Smooth muscle cell (in vitro differentiated cells): ENCODE results near the gene ALPK1. TPM values are rescaled to one million over a fixed set of nuclear protein-coding genes. Genes with fewer than 3 reads are reported as not detected.

ENCODE experiments used
- DNase-seq: peaks from one replicate; lab custom pipeline; 2025; ENCODE audit not compliant: unreplicated experiment; lab: John Stamatoyannopoulos, UW
- H2AFZ ChIP-seq: fragments of 200-600 bp; sonication (generic); 2 replicates; pipeline ENCODE4 v1.6.0; 2016; ENCODE audit warnings: antibody characterized with exemption, low read depth, mild to moderate bottlenecking
- H3F3A ChIP-seq: fragments of 200-600 bp; sonication (generic); 2 replicates; pipeline ENCODE4 v1.6.0; 2017; ENCODE audit warnings: antibody characterized with exemption, low read depth
- H3K27ac ChIP-seq: fragments of 200-600 bp; sonication (generic); 2 replicates; pipeline ENCODE4 v1.5.1; 2016; ENCODE audit warnings: low read depth, mild to moderate bottlenecking
- H3K27me3 ChIP-seq: fragments of 200-600 bp; sonication (generic); 2 replicates; pipeline ENCODE4 v1.6.1; 2016; ENCODE audit warnings: low read depth, mild to moderate bottlenecking
- H3K36me3 ChIP-seq: fragments of 200-600 bp; sonication (generic); 2 replicates; pipeline ENCODE4 v1.5.1; 2016; ENCODE audit warnings: low read depth
- H3K4me1 ChIP-seq: fragments of 200-600 bp; sonication (generic); 2 replicates; pipeline ENCODE4 v1.5.1; 2016; ENCODE audit warnings: low read depth
- H3K4me2 ChIP-seq: fragments of 200-600 bp; sonication (generic); 2 replicates; pipeline ENCODE4 v1.6.0; 2016; ENCODE audit warnings: mild to moderate bottlenecking
- H3K4me3 ChIP-seq: fragments of 200-600 bp; sonication (generic); 2 replicates; pipeline ENCODE4 v1.5.1; 2016; ENCODE audit warnings: mild to moderate bottlenecking
- H3K79me2 ChIP-seq: fragments of 200-600 bp; sonication (generic); 2 replicates; pipeline ENCODE4 v1.6.0; 2016; ENCODE audit warnings: low read depth, mild to moderate bottlenecking
- H3K9ac ChIP-seq: fragments of 200-600 bp; sonication (generic); 2 replicates; pipeline ENCODE4 v1.6.0; 2016; ENCODE audit warnings: low read depth
- H3K9me3 ChIP-seq: fragments of 200-600 bp; sonication (generic); replicated peaks from 2 replicates; pipeline ENCODE4 v1.5.1; 2016; ENCODE audit warnings: low read depth
- H4K20me1 ChIP-seq: fragments of 200-600 bp; sonication (generic); 2 replicates; pipeline ENCODE4 v1.6.0; 2016; ENCODE audit warnings: low read depth
- WGBS: methylation state at CpG from one replicate; pipeline ENCODE4 v1.1.7; 2016; ENCODE audit warnings: low lambda C conversion rate; 5-methylcytosine and 5-hydroxymethylcytosine counted together
- polyA plus RNA-seq: library from polyadenylated mRNA; unstranded; fragments of >200 nt; fragmentation: Nextera tagmentation; extraction: Ambion mirVana; gene quantifications from 2 replicates; pipeline ENCODE4 v1.2.1, GENCODE V29; 2016
- total RNA-seq: library from RNA; depleted of rRNA; stranded (reverse); fragments of >200 nt; gene quantifications from 2 replicates; pipeline ENCODE4 v1.2.3, GENCODE V29; 2014
- TF ChIP-seq, protein P1 (sequence below): fragments of 200-600 bp; sonication (generic); IDR thresholded peaks from 2 replicates; pipeline ENCODE4 v1.5.1; 2017; ENCODE audit warnings: borderline replicate concordance, mild to moderate bottlenecking, antibody characterized with exemption; ENCODE audit not compliant: insufficient read depth, poor library complexity, severe bottlenecking

Gene ALPK1
- total and polyA plus RNA-seq, 2 experiments from 2014 or later = 3.9 to 4.4 TPM

DNA sequence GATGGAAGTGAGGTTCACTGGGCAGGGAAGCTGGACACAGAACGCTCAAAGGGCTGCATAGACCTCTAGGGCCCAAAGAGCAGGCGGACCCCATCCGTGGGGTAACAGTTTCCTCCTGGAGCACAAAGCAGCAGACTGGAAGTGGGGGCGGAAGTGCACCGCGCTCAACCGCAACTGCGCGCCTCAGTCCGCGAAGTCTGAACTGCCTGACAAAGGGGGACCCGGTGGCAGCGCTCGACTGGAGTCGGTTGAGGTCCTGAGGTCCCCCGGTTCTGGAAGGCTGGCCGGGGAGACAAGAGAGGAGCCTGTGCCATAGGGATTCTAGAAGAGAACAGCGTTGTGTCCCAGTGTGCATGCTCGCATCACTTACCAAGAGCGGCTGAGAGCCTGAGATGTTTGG is 58.5 kb downstream of the ALPK1 start:
- peaks cover 29% of the 10 kb centered on the region for H3K27me3 ChIP-seq
- no peak overlapping the region for H3K4me2 ChIP-seq
- no peaks in the 10 kb centered on the region for H3K4me1 ChIP-seq
- 97% methylated on average over 20 of the region's 20 CpGs for WGBS
- H3K9me3 ChIP-seq = no peaks in the 10 kb centered on the region
- no peak overlapping the region for H2AFZ ChIP-seq
- H3K36me3 ChIP-seq = no peaks in the 10 kb centered on the region
- TF ChIP-seq, protein P1, sequence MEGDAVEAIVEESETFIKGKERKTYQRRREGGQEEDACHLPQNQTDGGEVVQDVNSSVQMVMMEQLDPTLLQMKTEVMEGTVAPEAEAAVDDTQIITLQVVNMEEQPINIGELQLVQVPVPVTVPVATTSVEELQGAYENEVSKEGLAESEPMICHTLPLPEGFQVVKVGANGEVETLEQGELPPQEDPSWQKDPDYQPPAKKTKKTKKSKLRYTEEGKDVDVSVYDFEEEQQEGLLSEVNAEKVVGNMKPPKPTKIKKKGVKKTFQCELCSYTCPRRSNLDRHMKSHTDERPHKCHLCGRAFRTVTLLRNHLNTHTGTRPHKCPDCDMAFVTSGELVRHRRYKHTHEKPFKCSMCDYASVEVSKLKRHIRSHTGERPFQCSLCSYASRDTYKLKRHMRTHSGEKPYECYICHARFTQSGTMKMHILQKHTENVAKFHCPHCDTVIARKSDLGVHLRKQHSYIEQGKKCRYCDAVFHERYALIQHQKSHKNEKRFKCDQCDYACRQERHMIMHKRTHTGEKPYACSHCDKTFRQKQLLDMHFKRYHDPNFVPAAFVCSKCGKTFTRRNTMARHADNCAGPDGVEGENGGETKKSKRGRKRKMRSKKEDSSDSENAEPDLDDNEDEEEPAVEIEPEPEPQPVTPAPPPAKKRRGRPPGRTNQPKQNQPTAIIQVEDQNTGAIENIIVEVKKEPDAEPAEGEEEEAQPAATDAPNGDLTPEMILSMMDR = no peak
- no peak overlapping the region for H3K9ac ChIP-seq
- H3F3A ChIP-seq = no peaks in the 10 kb centered on the region
- no peak overlapping the region for H3K4me3 ChIP-seq
- H3K27ac ChIP-seq = no peak overlapping the region
- no peaks in the 10 kb centered on the region for H4K20me1 ChIP-seq
- DNase-seq = no peak
- no peaks in the 10 kb centered on the region for H3K79me2 ChIP-seq

DNA sequence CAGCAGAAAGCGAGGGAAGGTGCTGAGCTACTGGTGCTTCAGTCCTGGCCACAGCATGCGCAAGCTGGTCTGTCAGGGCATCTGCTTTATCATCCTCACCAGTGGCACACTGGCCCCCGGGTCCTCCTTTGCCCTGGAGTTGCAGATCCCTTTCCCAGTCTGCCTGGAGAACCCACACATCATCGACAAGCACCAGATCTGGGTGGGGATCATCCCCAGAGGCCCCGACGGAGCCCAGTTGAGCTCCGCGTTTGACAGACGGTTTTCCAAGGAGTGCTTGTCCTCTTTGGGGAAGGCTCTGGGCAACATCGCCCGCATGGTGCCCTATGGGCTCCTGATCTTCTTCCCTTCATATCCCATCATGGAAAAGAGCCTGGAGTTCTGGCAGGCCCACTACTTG is 60.3 kb downstream of the ALPK1 start:
- Histone ChIP-seq H3K4me3 (no peak overlapping the region), H3K9ac (no peak overlapping the region), H3K79me2 (no peaks in the 10 kb centered on the region), H4K20me1 (no peaks in the 10 kb centered on the region), H2AFZ (no peak overlapping the region), H3K27me3 (peaks cover 12% of the 10 kb centered on the region), H3K4me1 (no peaks in the 10 kb centered on the region), H3K4me2 (no peak overlapping the region), H3F3A (no peaks in the 10 kb centered on the region), H3K27ac (no peak overlapping the region), H3K36me3 (peaks cover 1% of the 10 kb centered on the region), H3K9me3 (peaks cover 2% of the 10 kb centered on the region)
- no peak for DNase-seq
- 96% methylated on average over 11 of the region's 11 CpGs for WGBS
- TF ChIP-seq, protein P1 = no peak

DNA sequence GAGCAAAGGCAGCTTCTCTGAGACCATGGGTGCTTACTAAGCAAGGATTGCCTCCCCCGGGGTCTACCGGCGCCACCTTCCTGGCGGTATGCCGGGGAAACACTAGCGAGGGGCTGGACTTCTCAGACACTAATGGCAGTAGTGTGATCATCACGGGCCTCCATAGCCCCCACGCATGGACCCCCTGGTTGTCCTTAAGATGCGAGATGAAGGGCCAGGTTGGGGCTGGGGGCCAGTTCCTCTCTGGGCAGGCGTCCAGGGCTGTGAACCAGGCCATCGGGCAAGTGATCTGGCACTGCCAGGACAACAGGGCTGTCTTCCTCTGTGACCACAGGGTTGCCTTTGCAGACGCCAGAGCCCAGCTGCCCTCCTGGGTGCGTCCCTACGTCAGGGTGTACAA is 60.7 kb downstream of the ALPK1 start:
- TF ChIP-seq, protein P1 = no peak
- H3K27ac ChIP-seq = no peak overlapping the region
- peaks cover 5% of the 10 kb centered on the region for H3K9me3 ChIP-seq
- no peaks in the 10 kb centered on the region for H4K20me1 ChIP-seq
- no peak overlapping the region for H3K4me3 ChIP-seq
- H3K4me2 ChIP-seq = no peak overlapping the region
- no peaks in the 10 kb centered on the region for H3K79me2 ChIP-seq
- H3F3A ChIP-seq = no peaks in the 10 kb centered on the region
- DNase-seq = no peak
- no peaks in the 10 kb centered on the region for H3K4me1 ChIP-seq
- no peak overlapping the region for H3K9ac ChIP-seq
- H3K27me3 ChIP-seq = peaks cover 8% of the 10 kb centered on the region
- H2AFZ ChIP-seq = no peak overlapping the region
- peaks cover 5% of the 10 kb centered on the region for H3K36me3 ChIP-seq
- 91% methylated on average over 14 of the region's 14 CpGs for WGBS

DNA sequence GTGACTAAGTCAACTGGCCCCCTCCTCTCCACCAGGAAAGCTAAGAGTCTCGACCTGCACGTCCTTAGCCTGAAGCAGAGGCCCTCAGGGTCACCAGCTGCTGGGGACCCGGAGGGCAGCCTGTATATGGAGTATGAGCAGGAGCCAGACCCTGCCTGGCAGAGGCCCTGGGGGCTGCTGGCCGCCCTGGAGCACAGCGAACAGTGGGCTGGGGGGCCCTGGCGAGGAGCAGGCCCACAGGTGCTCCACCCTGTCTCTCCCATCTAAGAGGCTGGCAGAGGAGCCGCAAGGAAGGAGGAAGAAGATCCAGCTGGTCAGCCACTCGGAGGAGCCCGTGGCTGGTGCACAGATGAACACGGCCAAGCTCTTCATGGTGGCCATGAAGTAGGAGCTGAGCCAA is 61.2 kb downstream of the ALPK1 start:
- Histone ChIP-seq H3K9me3 (peaks cover 5% of the 10 kb centered on the region), H3F3A (no peaks in the 10 kb centered on the region), H3K4me3 (no peak overlapping the region), H4K20me1 (no peaks in the 10 kb centered on the region), H3K4me1 (no peaks in the 10 kb centered on the region), H3K36me3 (peaks cover 5% of the 10 kb centered on the region), H3K79me2 (no peaks in the 10 kb centered on the region), H3K4me2 (no peak overlapping the region), H3K27ac (no peak overlapping the region), H3K9ac (no peak overlapping the region), H2AFZ (no peak overlapping the region), H3K27me3 (peaks cover 3% of the 10 kb centered on the region)
- TF ChIP-seq, protein P1 = no peak
- DNase-seq = no peak
- WGBS = 95% methylated on average over 10 of the region's 10 CpGs
